Loucy (cell line): ENCODE measurements around the gene TBC1D22A.

Source experiments
- CTCF ChIP-seq: fragments of 200-600 bp; sonication (generic); conservative IDR thresholded peaks from 2 replicates; pipeline ENCODE4 v1.5.1; 2014; ENCODE audit warnings: mild to moderate bottlenecking, antibody characterized with exemption, low read length
- EZH2phosphoT487 ChIP-seq: fragments of 200-600 bp; IDR thresholded peaks from 2 replicates; pipeline ENCODE4 v1.6.1; 2018; ENCODE audit warnings: antibody characterized with exemption, mild to moderate bottlenecking, moderate library complexity, borderline replicate concordance

- TF ChIP-seq CTCF (no peak), EZH2phosphoT487 (no peak)
Observed at GRCh38 chr22:47013861-47014635, 251.6 kb downstream of the TBC1D22A start.
